ENCODE data around the gene DYNLRB1.

DYNLRB1 gene

DNA sequence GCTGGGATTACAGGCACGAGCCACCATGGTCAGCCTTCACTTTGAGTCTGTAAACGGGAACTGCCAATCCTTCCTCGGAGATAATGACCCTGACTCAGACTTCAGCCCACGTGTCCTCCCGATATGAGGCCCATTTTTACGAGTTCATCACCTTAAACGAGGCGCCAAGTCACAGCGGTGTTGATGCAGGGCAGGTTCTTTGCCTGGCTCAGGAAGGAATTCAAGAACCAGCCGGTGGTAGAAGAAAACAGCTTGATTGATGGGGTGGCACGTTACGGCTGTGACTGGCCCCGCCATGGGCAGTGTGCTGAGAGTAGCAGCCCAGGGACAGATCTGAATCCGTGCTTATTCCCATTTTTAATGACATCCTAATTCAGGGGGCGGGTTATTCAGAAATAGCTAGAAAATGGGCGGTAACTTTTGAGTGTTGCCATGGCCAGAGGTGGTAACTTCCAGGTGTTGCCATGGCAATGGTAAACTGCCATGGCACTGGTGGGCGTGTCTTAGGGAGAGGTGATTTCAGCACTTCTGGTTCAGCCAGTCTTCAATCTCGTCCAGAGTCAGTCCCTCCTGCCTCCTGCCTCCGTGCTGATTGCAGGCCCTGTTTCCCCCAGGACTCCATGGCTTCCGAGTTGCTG lies 33.2 kb downstream of the DYNLRB1 start:
- Histone ChIP-seq H3K9ac (ENCODE audit: low read depth, low read length) (no peak overlapping the region), H3K4me3 (ENCODE audit: low read length) (0 out of 2 replicates have a peak overlapping the region, but pooled peaks have one; percentile 14), H3K36me3 (ENCODE audit: insufficient read depth, low read depth, low read length) (no peaks in the 10 kb centered on the region), H3K27me3 (ENCODE audit: insufficient read depth, low read length) (peaks cover 9% of the 10 kb centered on the region; the same call in 1 of the 2 replicates), H3K4me1 (ENCODE audit: insufficient read depth, low read length) (no peaks in the 10 kb centered on the region), H3K9me3 (ENCODE audit: insufficient read depth, low read depth, low read length) (no peaks in the 10 kb centered on the region), H3K27ac (ENCODE audit: low read length) (no peak overlapping the region)

GRCh38 chr20:34549929-34550305 lies 33.7 kb downstream of the DYNLRB1 start:
- H3K27me3 ChIP-seq (ENCODE audit: insufficient read depth, low read length) = peaks cover 6% of the 10 kb centered on the region; the same call in 1 of the 2 replicates
- no peaks in the 10 kb centered on the region for H3K4me1 ChIP-seq (ENCODE audit: insufficient read depth, low read length)
- no peak overlapping the region for H3K27ac ChIP-seq (ENCODE audit: low read length)
- H3K9ac ChIP-seq (ENCODE audit: low read depth, low read length) = no peak overlapping the region
- H3K4me3 ChIP-seq (ENCODE audit: low read length) = 0 out of 2 replicates have a peak overlapping the region, but pooled peaks have one; percentile 14
- no peaks in the 10 kb centered on the region for H3K9me3 ChIP-seq (ENCODE audit: insufficient read depth, low read depth, low read length)
- no peaks in the 10 kb centered on the region for H3K36me3 ChIP-seq (ENCODE audit: insufficient read depth, low read depth, low read length)

GRCh38 chr20:34552569-34552968 lies 36.3 kb downstream of the DYNLRB1 start:
- H3K27me3 ChIP-seq (ENCODE audit: insufficient read depth, low read length) = no peaks in the 10 kb centered on the region
- no peaks in the 10 kb centered on the region for H3K36me3 ChIP-seq (ENCODE audit: insufficient read depth, low read depth, low read length)
- no peaks in the 10 kb centered on the region for H3K9me3 ChIP-seq (ENCODE audit: insufficient read depth, low read depth, low read length)
- H3K27ac ChIP-seq (ENCODE audit: low read length) = no peak overlapping the region
- no peaks in the 10 kb centered on the region for H3K4me1 ChIP-seq (ENCODE audit: insufficient read depth, low read length)
- H3K9ac ChIP-seq (ENCODE audit: low read depth, low read length) = no peak overlapping the region
- no peak overlapping the region for H3K4me3 ChIP-seq (ENCODE audit: low read length)

GRCh38 chr20:34553366-34553867 lies 37.2 kb downstream of the DYNLRB1 start:
- 0 out of 2 replicates have a peak, but pooled peaks cover 7% of the 10 kb centered on the region for H3K27me3 ChIP-seq (ENCODE audit: insufficient read depth, low read length)
- no peak overlapping the region for H3K27ac ChIP-seq (ENCODE audit: low read length)
- no peaks in the 10 kb centered on the region for H3K36me3 ChIP-seq (ENCODE audit: insufficient read depth, low read depth, low read length)
- H3K4me1 ChIP-seq (ENCODE audit: insufficient read depth, low read length) = no peaks in the 10 kb centered on the region
- H3K4me3 ChIP-seq (ENCODE audit: low read length) = no peak overlapping the region
- H3K9me3 ChIP-seq (ENCODE audit: insufficient read depth, low read depth, low read length) = no peaks in the 10 kb centered on the region
- H3K9ac ChIP-seq (ENCODE audit: low read depth, low read length) = no peak overlapping the region

- Histone ChIP-seq H3K27me3 (ENCODE audit: insufficient read depth, low read length) (peaks cover 7% of the 10 kb centered on the region; the same call in 1 of the 2 replicates), H3K4me3 (ENCODE audit: low read length) (peak overlapping the region; percentile 71), H3K9ac (ENCODE audit: low read depth, low read length) (peak overlapping the region; percentile 61; the same call in 1 of the 2 replicates), H3K4me1 (ENCODE audit: insufficient read depth, low read length) (no peaks in the 10 kb centered on the region), H3K36me3 (ENCODE audit: insufficient read depth, low read depth, low read length) (no peaks in the 10 kb centered on the region), H3K27ac (ENCODE audit: low read length) (no peak overlapping the region), H3K9me3 (ENCODE audit: insufficient read depth, low read depth, low read length) (no peaks in the 10 kb centered on the region)
Measured at GRCh38 chr20:34557936-34558319, 41.7 kb downstream of the DYNLRB1 start.

- Histone ChIP-seq H3K9ac (ENCODE audit: low read depth, low read length) (peak within 1 kb of the TSS; percentile 61; the same call in 1 of the 2 replicates), H3K27ac (ENCODE audit: low read length) (no peak within 1 kb of the TSS), H3K9me3 (ENCODE audit: insufficient read depth, low read depth, low read length) (no peaks in the 10 kb centered on the region), H3K27me3 (ENCODE audit: insufficient read depth, low read length) (peaks cover 7% of the 10 kb centered on the region; the same call in 1 of the 2 replicates), H3K4me3 (ENCODE audit: low read length) (peak within 1 kb of the TSS; percentile 71), H3K4me1 (ENCODE audit: insufficient read depth, low read length) (no peaks in the 10 kb centered on the region), H3K36me3 (ENCODE audit: insufficient read depth, low read depth, low read length) (no peaks in the 10 kb centered on the region)
Measured at GRCh38 chr20:34558320-34559218, 42.3 kb downstream of the DYNLRB1 start, which contains the start of gene MAP1LC3A. TSS of gene MAP1LC3A (plus strand) at chr20:34558718. CDS start at chr20:34558869, 151 bp downstream.

DNA sequence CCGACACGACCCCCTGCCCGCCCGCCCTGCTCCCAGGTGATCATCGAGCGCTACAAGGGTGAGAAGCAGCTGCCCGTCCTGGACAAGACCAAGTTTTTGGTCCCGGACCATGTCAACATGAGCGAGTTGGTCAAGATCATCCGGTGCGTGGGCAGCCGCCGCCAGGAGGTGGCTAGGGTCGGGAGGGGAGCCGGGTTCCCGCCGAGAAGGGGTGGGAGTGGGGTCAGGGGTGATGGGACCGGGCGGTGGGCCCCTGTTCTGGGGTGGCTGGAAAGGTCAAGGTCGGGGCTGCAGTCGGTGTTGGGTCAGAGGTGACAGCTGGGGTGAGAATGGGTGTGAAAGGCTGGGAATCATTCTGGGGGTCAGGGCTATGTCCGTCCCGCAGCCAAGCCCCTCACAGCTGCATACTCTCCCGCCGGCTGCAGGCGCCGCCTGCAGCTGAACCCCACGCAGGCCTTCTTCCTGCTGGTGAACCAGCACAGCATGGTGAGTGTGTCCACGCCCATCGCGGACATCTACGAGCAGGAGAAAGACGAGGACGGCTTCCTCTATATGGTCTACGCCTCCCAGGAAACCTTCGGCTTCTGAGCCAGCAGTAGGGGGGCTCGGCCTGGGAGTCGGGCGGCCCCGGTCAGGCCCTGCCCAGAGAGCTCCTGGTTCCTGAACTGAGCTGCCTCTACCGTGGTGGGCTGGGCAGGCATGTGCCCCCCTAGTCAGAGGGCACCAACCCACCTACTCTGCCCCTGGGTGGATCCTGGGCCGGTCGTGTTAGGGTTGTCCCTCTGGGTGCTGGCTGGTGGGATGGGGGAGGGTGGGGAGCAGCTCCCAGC lies 43.3 kb downstream of the DYNLRB1 start:
- no peak overlapping the region for H3K27ac ChIP-seq (ENCODE audit: low read length)
- no peaks in the 10 kb centered on the region for H3K4me1 ChIP-seq (ENCODE audit: insufficient read depth, low read length)
- H3K4me3 ChIP-seq (ENCODE audit: low read length) = no peak overlapping the region
- no peaks in the 10 kb centered on the region for H3K36me3 ChIP-seq (ENCODE audit: insufficient read depth, low read depth, low read length)
- peaks cover 7% of the 10 kb centered on the region; the same call in 1 of the 2 replicates for H3K27me3 ChIP-seq (ENCODE audit: insufficient read depth, low read length)
- no peaks in the 10 kb centered on the region for H3K9me3 ChIP-seq (ENCODE audit: insufficient read depth, low read depth, low read length)
- no peak overlapping the region for H3K9ac ChIP-seq (ENCODE audit: low read depth, low read length)

GRCh38 chr20:34560141-34560523 lies 43.9 kb downstream of the DYNLRB1 start:
- Histone ChIP-seq H3K4me3 (ENCODE audit: low read length) (no peak overlapping the region), H3K4me1 (ENCODE audit: insufficient read depth, low read length) (no peaks in the 10 kb centered on the region), H3K9ac (ENCODE audit: low read depth, low read length) (no peak overlapping the region), H3K36me3 (ENCODE audit: insufficient read depth, low read depth, low read length) (no peaks in the 10 kb centered on the region), H3K27me3 (ENCODE audit: insufficient read depth, low read length) (peaks cover 7% of the 10 kb centered on the region; the same call in 1 of the 2 replicates), H3K27ac (ENCODE audit: low read length) (no peak overlapping the region), H3K9me3 (ENCODE audit: insufficient read depth, low read depth, low read length) (no peaks in the 10 kb centered on the region)

- H3K36me3 ChIP-seq (ENCODE audit: insufficient read depth, low read depth, low read length) = no peaks in the 10 kb centered on the region; the same call in 1 of the 2 replicates
- H3K4me3 ChIP-seq (ENCODE audit: low read length) = no peak overlapping the region
- no peaks in the 10 kb centered on the region for H3K4me1 ChIP-seq (ENCODE audit: insufficient read depth, low read length)
- H3K27me3 ChIP-seq (ENCODE audit: insufficient read depth, low read length) = peaks cover 7% of the 10 kb centered on the region; the same call in 1 of the 2 replicates
- H3K27ac ChIP-seq (ENCODE audit: low read length) = no peak overlapping the region
- H3K9ac ChIP-seq (ENCODE audit: low read depth, low read length) = no peak overlapping the region
- H3K9me3 ChIP-seq (ENCODE audit: insufficient read depth, low read depth, low read length) = no peaks in the 10 kb centered on the region
Measured at GRCh38 chr20:34560614-34561013, 44.4 kb downstream of the DYNLRB1 start.

DNA sequence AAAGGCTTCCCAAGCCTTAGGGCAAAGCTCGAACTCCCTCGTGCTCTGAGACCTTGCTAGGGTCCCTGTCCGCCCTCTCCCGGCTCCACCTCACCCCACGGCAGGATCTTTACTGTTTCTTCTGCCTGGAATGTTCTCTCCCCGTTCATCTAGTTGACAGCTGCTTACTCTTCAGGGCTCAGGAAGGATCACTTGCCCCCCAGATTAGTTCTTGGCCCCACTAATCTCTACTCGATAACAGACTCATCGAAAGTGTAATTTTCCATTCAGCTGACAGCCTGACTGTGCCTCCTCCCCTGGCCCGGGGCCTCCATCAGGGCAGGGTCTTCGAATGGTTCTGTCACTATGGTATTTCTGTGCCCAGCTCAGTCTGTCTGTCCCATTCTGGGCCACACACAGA lies 45.4 kb downstream of the DYNLRB1 start:
- Histone ChIP-seq H3K27ac (ENCODE audit: low read length) (no peak overlapping the region), H3K9me3 (ENCODE audit: insufficient read depth, low read depth, low read length) (no peaks in the 10 kb centered on the region), H3K9ac (ENCODE audit: low read depth, low read length) (no peak overlapping the region), H3K27me3 (ENCODE audit: insufficient read depth, low read length) (peaks cover 7% of the 10 kb centered on the region; the same call in 1 of the 2 replicates), H3K4me1 (ENCODE audit: insufficient read depth, low read length) (no peaks in the 10 kb centered on the region), H3K36me3 (ENCODE audit: insufficient read depth, low read depth, low read length) (no peaks in the 10 kb centered on the region; the same call in 1 of the 2 replicates), H3K4me3 (ENCODE audit: low read length) (no peak overlapping the region)

- peaks cover 6% of the 10 kb centered on the region; the same call in 1 of the 2 replicates for H3K27me3 ChIP-seq (ENCODE audit: insufficient read depth, low read length)
- H3K9ac ChIP-seq (ENCODE audit: low read depth, low read length) = no peak overlapping the region
- no peak overlapping the region for H3K4me3 ChIP-seq (ENCODE audit: low read length)
- H3K4me1 ChIP-seq (ENCODE audit: insufficient read depth, low read length) = no peaks in the 10 kb centered on the region
- H3K9me3 ChIP-seq (ENCODE audit: insufficient read depth, low read depth, low read length) = no peaks in the 10 kb centered on the region
- no peaks in the 10 kb centered on the region; the same call in 1 of the 2 replicates for H3K36me3 ChIP-seq (ENCODE audit: insufficient read depth, low read depth, low read length)
- H3K27ac ChIP-seq (ENCODE audit: low read length) = no peak overlapping the region
Measured at GRCh38 chr20:34562641-34563040, 46.4 kb downstream of the DYNLRB1 start.

Data from iPS-20b (cell line).